Measurements from ENCODE around the gene TBL1X.

TBL1X gene

GRCh38 chrX:9739130-9739529 is 274.3 kb downstream of the TBL1X start:
- ChIA-PET CTCF (no interaction called here), POLR2A (no interaction called here)
- TF ChIP-seq CTCF (IDR thresholded peaks at IDR 0.05; ENCODE audit: control extremely low read depth, extremely low read depth, low read depth, missing control alignments) = no peak
- DNase-seq (ENCODE audit: extremely low spot score) = no peak

GRCh38 chrX:9745417-9746115 is 280.7 kb downstream of the TBL1X start:
- ChIA-PET POLR2A (no interaction called here), CTCF (no interaction called here)
- DNase-seq (ENCODE audit: extremely low spot score) = no peak
- no peak for TF ChIP-seq CTCF (IDR thresholded peaks at IDR 0.05; ENCODE audit: control extremely low read depth, extremely low read depth, low read depth, missing control alignments)

GRCh38 chrX:9746148-9746888 is 281.5 kb downstream of the TBL1X start:
- CTCF ChIA-PET = interaction anchor here (1.5 kb wide), 1 partner anchor 13 kb away, joined by 3 read pairs; no protein-coding TSS in a partner anchor
- TF ChIP-seq CTCF (IDR thresholded peaks at IDR 0.05; ENCODE audit: control extremely low read depth, extremely low read depth, low read depth, missing control alignments) = no peak
- POLR2A ChIA-PET = no interaction called here
- no peak for DNase-seq (ENCODE audit: extremely low spot score)

GRCh38 chrX:9747644-9748043 is 282.8 kb downstream of the TBL1X start:
- DNase-seq (ENCODE audit: extremely low spot score) = no peak
- ChIA-PET POLR2A (no interaction called here), CTCF (interaction anchor here (1.5 kb wide), 1 partner anchor 12 kb away, joined by 3 read pairs; no protein-coding TSS in a partner anchor)
- TF ChIP-seq CTCF (IDR thresholded peaks at IDR 0.05; ENCODE audit: control extremely low read depth, extremely low read depth, low read depth, missing control alignments) = no peak

- ChIA-PET CTCF (no interaction called here), POLR2A (no interaction called here)
- no peak for TF ChIP-seq CTCF (IDR thresholded peaks at IDR 0.05; ENCODE audit: control extremely low read depth, extremely low read depth, low read depth, missing control alignments)
Measured at GRCh38 chrX:9749146-9749692, 284.4 kb downstream of the TBL1X start.

GRCh38 chrX:9757366-9757765 is 292.5 kb downstream of the TBL1X start:
- ChIA-PET CTCF (no interaction called here), POLR2A (no interaction called here)
- TF ChIP-seq CTCF (IDR thresholded peaks at IDR 0.05; ENCODE audit: control extremely low read depth, extremely low read depth, low read depth, missing control alignments) = no peak
- DNase-seq (ENCODE audit: extremely low spot score) = no peak

More at GRCh38 chrX:9749146-9749692, 284.4 kb downstream of the TBL1X start:
- no peak for DNase-seq (ENCODE audit: extremely low spot score)

All from GM10248 (cell line).